Nephron (organoid): ENCODE measurements around the gene CCDC171.

Source experiments
- H3K27ac Mint-ChIP-seq, 3 experiments: 2 replicates each; pipeline ENCODE4 v1.8.0; 2020; ENCODE audit warnings: mixed read lengths in 3 of 3, mild to moderate bottlenecking in 2 of 3, moderate library complexity in 1 of 3
- H3K27me3 Mint-ChIP-seq: 2 replicates; pipeline ENCODE4 v1.8.0; 2021; ENCODE audit warnings: low read depth, mild to moderate bottlenecking, moderate library complexity, mixed read lengths
- H3K36me3 Mint-ChIP-seq: 2 replicates; pipeline ENCODE4 v1.8.0; 2020; ENCODE audit warnings: low read depth, mixed read lengths
- H3K4me1 Mint-ChIP-seq: 2 replicates; pipeline ENCODE4 v1.8.0; 2020; ENCODE audit warnings: mixed read lengths
- H3K4me3 Mint-ChIP-seq, 3 experiments: 2 replicates each; pipeline ENCODE4 v1.8.0; 2020; ENCODE audit warnings: mild to moderate bottlenecking in 3 of 3, mixed read lengths in 3 of 3, moderate library complexity in 2 of 3
- H3K9me3 Mint-ChIP-seq: 2 replicates; pipeline ENCODE4 v1.8.0; 2020; ENCODE audit warnings: mixed read lengths
- TF ChIP-seq, protein P1 (sequence below), 3 experiments: fragments of 200-600 bp; sonication (generic); IDR thresholded peaks; one replicate each; pipeline ENCODE4 v1.5.0; 2021; ENCODE audit warnings: antibody characterized with exemption in 3 of 3; ENCODE audit not compliant: unreplicated experiment in 3 of 3

Gene CCDC171

DNA sequence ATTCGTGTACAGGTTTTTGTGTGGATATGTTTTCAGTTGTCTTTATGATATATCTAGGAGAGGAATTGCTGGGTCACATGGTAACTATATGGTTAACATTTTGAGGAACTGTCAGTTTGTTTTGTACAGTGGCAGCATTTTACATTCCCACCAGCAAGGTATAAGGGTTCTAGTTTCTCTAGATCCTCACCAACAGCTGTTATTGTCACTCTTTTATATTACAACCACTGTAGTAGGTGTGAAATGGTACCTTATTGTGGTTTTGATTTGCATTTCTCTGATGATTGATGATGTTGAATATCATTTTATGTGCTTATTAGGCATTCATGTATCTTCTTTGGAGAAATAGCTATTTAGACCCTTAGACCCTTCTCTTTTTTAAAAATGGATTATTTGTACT, 82.9 kb downstream of the CCDC171 start:
- TF ChIP-seq, protein P1, sequence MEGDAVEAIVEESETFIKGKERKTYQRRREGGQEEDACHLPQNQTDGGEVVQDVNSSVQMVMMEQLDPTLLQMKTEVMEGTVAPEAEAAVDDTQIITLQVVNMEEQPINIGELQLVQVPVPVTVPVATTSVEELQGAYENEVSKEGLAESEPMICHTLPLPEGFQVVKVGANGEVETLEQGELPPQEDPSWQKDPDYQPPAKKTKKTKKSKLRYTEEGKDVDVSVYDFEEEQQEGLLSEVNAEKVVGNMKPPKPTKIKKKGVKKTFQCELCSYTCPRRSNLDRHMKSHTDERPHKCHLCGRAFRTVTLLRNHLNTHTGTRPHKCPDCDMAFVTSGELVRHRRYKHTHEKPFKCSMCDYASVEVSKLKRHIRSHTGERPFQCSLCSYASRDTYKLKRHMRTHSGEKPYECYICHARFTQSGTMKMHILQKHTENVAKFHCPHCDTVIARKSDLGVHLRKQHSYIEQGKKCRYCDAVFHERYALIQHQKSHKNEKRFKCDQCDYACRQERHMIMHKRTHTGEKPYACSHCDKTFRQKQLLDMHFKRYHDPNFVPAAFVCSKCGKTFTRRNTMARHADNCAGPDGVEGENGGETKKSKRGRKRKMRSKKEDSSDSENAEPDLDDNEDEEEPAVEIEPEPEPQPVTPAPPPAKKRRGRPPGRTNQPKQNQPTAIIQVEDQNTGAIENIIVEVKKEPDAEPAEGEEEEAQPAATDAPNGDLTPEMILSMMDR (IDR thresholded peaks at IDR 0.05; ENCODE audit: unreplicated experiment in 3 of 3): no peak
- no peak overlapping the region for H3K27ac Mint-ChIP-seq
- H3K36me3 Mint-ChIP-seq: no peaks in the 10 kb centered on the region
- no peaks in the 10 kb centered on the region for H3K4me1 Mint-ChIP-seq
- peaks cover 8% of the 10 kb centered on the region for H3K9me3 Mint-ChIP-seq
- no peak overlapping the region for H3K4me3 Mint-ChIP-seq
- H3K27me3 Mint-ChIP-seq: no peaks in the 10 kb centered on the region

DNA sequence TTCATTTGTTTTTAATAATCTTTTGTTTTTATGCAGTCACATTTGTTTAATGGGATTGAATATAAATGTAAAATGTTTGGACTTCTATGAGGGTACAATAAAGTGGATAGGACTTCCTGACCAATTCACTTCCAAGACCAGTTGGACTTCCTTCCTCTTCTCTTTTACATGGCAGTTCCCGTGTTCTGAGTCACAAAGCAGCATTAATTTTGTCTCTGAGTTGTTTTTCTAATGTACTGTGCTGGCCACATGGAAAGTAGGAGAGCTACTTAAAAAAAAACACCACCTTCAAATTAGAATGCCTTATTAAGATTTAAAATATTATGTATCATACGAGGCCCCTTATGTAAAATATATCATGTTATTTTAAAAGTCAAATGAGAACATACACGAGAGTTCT, 87.3 kb downstream of the CCDC171 start:
- H3K27me3 Mint-ChIP-seq: no peaks in the 10 kb centered on the region
- TF ChIP-seq, protein P1 (IDR thresholded peaks at IDR 0.05; ENCODE audit: unreplicated experiment in 3 of 3): no peak
- H3K4me1 Mint-ChIP-seq: no peaks in the 10 kb centered on the region
- peaks cover 2% of the 10 kb centered on the region for H3K9me3 Mint-ChIP-seq
- no peak overlapping the region for H3K4me3 Mint-ChIP-seq
- no peak overlapping the region for H3K27ac Mint-ChIP-seq
- H3K36me3 Mint-ChIP-seq: peaks cover 8% of the 10 kb centered on the region

DNA sequence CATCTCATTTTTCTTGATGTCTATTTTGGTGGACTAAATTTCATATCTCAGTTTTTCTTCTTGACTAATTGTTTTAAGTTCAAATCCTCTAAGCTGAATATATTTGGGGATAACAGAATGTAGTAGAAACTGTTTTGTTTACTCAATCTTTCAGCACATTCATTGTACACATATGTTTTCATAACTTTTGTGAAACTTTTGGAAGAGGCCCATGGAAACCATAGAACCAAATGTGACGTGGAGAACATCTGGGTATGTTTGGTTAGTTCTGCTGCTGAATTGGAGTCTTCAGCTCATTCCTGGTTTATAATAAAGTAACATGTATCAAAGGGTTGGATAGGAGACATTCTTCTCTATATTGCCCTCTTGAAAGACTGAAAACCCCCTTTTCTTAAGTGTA, 88.4 kb downstream of the CCDC171 start:
- TF ChIP-seq, protein P1 (IDR thresholded peaks at IDR 0.05; ENCODE audit: unreplicated experiment in 3 of 3): no peak
- Mint-ChIP-seq H3K27ac (no peak overlapping the region), H3K4me3 (no peak overlapping the region), H3K27me3 (no peaks in the 10 kb centered on the region), H3K4me1 (no peaks in the 10 kb centered on the region), H3K36me3 (peaks cover 12% of the 10 kb centered on the region), H3K9me3 (peaks cover 13% of the 10 kb centered on the region)

DNA sequence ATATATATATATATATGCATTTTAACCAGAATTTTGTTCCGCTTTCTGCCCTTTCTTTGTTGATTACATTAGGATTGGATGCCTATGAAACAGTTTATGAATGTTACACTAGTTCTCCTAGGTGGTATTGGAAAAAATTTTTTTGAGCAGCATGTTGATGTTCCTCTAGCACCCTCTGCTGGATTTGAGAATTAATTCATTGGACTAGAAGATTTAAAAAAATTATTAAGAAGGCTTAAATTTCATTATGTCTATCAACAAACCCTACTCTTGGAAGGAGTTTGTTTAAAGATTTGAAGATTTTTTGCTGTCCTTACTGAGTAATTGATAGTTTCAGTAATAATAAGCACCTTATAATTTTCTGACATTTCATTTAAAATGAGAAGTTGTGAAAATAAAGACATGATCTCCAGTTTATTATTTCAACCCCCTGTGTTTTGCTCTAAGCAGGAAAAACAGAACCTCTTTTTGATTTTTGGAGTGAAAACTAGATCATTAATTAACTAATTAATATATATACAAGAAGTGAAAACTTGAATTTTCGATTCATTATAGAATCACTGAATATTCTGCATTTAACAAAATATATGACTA, 89.6 kb downstream of the CCDC171 start:
- no peak overlapping the region for H3K27ac Mint-ChIP-seq
- peaks cover 18% of the 10 kb centered on the region for H3K9me3 Mint-ChIP-seq
- no peaks in the 10 kb centered on the region for H3K4me1 Mint-ChIP-seq
- H3K27me3 Mint-ChIP-seq: no peaks in the 10 kb centered on the region
- H3K4me3 Mint-ChIP-seq: no peak overlapping the region
- H3K36me3 Mint-ChIP-seq: peaks cover 12% of the 10 kb centered on the region
- TF ChIP-seq, protein P1 (IDR thresholded peaks at IDR 0.05; ENCODE audit: unreplicated experiment in 3 of 3): peak; percentile 43 to 64 (median 49)

DNA sequence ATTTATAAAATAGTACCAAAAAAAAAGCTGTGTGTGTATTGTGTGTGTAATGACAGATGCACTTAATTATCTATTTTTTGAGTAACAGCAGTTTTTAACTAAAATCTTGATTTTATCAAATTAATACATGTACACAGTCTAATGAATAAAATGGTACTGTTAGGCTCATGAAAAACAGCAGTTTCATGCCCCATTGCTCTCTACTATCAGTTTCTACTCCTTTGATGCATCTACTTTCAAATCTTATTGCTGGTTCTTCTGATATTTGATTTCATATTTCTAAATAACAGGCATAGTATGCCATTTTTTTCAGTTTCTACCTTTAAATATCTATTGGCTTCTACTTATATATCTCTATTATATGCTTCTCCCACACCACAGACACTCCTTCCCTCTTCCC, 117.4 kb downstream of the CCDC171 start:
- no peak overlapping the region for H3K27ac Mint-ChIP-seq
- TF ChIP-seq, protein P1 (IDR thresholded peaks at IDR 0.05; ENCODE audit: unreplicated experiment in 3 of 3): no peak
- H3K36me3 Mint-ChIP-seq: peaks cover 12% of the 10 kb centered on the region
- H3K9me3 Mint-ChIP-seq: peaks cover 26% of the 10 kb centered on the region
- H3K27me3 Mint-ChIP-seq: no peaks in the 10 kb centered on the region
- H3K4me3 Mint-ChIP-seq: no peak overlapping the region
- H3K4me1 Mint-ChIP-seq: no peaks in the 10 kb centered on the region

DNA sequence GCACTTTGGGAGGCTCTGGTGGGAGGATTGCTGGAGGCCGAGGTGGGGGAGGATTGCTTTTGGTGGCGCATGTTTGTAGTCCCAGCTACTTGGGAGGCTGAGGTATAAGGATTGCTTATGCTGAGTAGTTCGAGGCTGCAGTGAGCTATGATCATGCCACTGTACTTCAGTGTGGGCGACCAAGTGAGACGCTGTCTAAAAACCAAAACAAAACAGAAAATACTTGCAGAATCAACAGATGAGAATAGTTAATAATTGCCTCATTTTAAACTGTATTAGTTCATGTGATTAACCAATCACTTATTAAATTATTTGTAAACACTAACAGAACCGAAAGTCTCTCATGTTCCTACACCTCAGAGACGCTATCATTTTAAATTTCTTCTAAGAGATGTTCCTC, 118.1 kb downstream of the CCDC171 start:
- H3K36me3 Mint-ChIP-seq: peaks cover 16% of the 10 kb centered on the region
- H3K27me3 Mint-ChIP-seq: no peaks in the 10 kb centered on the region
- H3K4me1 Mint-ChIP-seq: no peaks in the 10 kb centered on the region
- H3K27ac Mint-ChIP-seq: no peak overlapping the region
- peaks cover 30% of the 10 kb centered on the region for H3K9me3 Mint-ChIP-seq
- TF ChIP-seq, protein P1 (IDR thresholded peaks at IDR 0.05; ENCODE audit: unreplicated experiment in 3 of 3): no peak
- no peak overlapping the region for H3K4me3 Mint-ChIP-seq
